Epithelial cell of proximal tubule (primary cell): ENCODE results near the gene RSPH6A. TPM values are rescaled to one million over a fixed set of nuclear protein-coding genes. Genes with fewer than 3 reads are reported as not detected.

ENCODE experiments used
- DNase-seq: peaks from one replicate; pipeline ENCODE4 v3.0.0-alpha.2; 2011; ENCODE audit warnings: low read depth
- H3K4me3 ChIP-seq: 2 replicates; pipeline ENCODE4 v1.5.1; 2011; ENCODE audit warnings: low read depth, mild to moderate bottlenecking, low read length
- CTCF ChIP-seq: conservative IDR thresholded peaks from 2 replicates; pipeline ENCODE4 v1.5.1; 2012; ENCODE audit warnings: low read depth, mild to moderate bottlenecking, low read length
- total RNA-seq: library from RNA; depleted of rRNA; stranded (reverse); fragments of >200 nt; gene quantifications from 2 replicates; pipeline ENCODE4 v1.2.3, GENCODE V29; 2015

RSPH6A gene
- total RNA-seq, 1 donor from 2014 or later: not detected

GRCh38 chr19:45774765-45775164 lies 40.3 kb downstream of the RSPH6A start:
- no peak for DNase-seq

DNA sequence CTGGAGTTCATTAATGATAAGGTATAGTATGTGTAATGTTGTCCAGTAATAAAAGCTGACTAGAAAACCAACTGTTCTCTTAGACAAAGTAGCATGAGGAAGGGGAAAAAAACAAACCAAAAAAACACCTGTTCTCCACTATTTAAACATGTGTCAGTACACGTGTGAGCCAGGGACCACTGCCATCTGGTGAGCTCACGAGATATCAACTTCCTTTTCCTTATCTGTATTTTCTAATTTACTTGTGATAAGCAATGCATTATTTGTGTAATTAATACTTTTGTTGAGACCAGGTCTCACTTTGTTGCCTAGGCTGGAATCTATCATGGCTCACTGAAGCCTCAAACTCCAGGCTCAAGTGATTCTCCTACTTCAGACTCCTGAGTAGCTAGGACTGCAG lies 41.7 kb downstream of the RSPH6A start:
- DNase-seq: no peak
- TF ChIP-seq CTCF: no peak
- H3K4me3 ChIP-seq: no peak overlapping the region

More at GRCh38 chr19:45774765-45775164, 40.3 kb downstream of the RSPH6A start:
- peak; percentile 41 for TF ChIP-seq CTCF
- no peak overlapping the region for H3K4me3 ChIP-seq

DNA sequence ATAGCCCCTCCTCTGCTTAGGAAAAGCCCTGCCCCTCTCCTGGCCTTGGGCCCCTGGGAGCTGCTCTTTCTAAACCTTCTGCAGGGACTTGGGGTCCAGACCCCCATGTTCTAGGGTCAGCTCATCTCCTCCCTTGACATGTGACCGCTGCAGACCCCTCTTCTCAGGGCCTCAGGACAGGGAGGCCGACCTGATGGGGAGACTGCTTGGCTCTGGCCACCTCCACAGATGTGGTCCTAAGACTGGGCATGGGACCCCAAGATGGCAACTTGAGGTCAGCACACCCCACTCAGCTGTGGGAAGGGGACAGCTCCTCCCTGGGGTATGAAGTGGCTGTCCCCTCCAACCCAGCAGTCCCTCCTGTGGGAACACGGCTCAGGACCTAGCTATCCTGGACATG lies 42.2 kb downstream of the RSPH6A start:
- TF ChIP-seq CTCF: no peak
- H3K4me3 ChIP-seq: no peak overlapping the region
- DNase-seq: no peak

DNA sequence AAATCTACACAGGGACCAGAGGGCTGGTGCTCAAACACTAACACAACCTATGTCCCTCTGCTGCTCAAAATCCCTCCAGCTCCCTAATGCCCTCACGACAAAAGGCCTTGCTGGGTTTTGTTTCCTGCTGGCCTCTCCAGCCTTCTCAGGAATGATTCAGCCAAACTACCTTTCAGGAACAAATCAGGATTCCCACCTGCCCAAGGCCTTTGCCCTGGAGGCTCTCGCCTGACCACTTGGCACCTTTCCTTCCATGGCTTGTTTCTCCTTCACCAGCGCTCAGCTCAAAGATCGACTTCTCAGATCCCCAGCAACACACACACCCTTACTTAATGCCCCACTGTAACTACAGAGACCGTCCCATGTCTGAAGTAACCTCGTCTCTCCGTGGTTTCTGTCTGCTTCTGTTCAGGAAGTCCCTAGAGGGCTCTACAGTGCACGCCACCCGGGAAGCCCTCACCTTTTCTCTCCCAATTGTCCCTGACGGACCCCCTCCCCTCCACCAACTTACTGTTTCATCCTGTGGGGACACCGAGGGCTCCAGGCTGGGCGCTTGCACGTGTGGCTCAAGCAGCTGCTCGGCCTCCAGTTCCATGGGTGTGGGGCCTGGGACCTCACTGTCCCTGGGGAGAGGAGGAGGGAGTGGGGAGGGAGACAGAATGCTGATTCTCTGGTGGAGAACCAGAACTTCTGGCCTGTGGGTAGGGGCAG lies 42.8 kb downstream of the RSPH6A start:
- no peak for TF ChIP-seq CTCF
- no peak for DNase-seq

DNA sequence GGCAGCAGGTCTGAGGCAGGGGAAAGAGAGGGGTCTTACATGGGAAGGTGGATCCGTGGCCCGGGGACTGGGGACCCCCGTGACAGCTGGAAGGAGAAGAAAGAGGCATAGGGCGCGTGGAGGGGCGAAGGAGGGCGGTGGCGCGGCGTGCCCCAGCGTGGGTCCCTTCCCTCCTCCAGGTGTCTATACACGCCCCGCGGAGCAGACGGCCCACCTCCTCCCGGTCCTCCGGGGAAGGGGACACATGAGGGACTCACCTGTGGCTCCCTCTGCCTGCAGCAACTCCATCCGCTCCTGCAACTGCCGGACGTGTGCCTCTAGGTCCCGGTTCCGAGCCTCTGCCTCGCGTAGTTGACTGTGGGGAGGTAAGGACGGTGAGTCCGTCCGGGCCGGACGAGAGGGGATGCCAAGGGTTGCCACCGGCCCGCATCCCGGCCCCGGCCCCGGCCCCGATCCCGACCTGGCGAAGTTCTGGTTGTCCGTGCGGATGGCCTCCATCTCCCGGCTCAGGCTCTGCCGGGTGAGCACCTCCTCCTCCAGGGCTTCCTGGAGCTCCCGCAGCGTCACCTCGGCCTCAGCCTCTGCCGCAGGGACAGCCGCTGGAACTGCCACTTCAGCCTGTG lies 43.7 kb downstream of the RSPH6A start:
- TF ChIP-seq CTCF: no peak
- no peak for DNase-seq
- H3K4me3 ChIP-seq: peak overlapping the region; percentile 54

More for the DNA sequence above, 42.8 kb downstream of the RSPH6A start:
- no peak overlapping the region for H3K4me3 ChIP-seq

GRCh38 chr19:45770192-45771101 lies 44.7 kb downstream of the RSPH6A start:
- DNase-seq: peak; percentile 78
- H3K4me3 ChIP-seq: peak overlapping the region; percentile 61
- peak; percentile 83 for TF ChIP-seq CTCF
